ENCODE measurements around the gene ZNF879.

ZNF879 gene

GRCh38 chr5:178989311-178989710 lies 34.3 kb upstream of the ZNF879 start:
- H3K79me1 ChIP-seq (ENCODE audit: low read depth, low read length), result peaks cover 2% of the 10 kb centered on the region
- H2AFZ ChIP-seq (ENCODE audit: low read length), result no peak overlapping the region

DNA sequence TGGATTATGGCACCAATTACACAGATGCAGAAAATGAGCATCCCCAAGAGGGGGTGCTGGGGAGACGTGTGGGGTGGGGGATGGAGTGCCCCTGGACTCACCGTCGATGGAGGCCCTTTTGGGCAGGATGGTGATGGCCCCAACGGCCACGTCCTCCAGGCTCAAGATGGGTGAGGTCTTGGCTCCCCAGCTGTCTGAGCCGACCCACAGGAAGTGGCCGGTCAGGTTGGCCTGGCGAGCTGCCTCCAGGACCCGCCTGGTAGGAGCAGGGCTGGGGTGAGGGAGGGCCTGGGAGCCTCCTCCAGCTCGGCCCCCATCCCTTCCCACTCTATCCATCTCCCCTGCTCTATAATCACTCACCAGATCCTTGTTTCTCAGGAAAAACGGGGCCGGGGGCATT lies 33.1 kb upstream of the ZNF879 start:
- H3K4me1 ChIP-seq (ENCODE audit: control insufficient read depth in 2 of 2, insufficient read depth in 1 of 2, low read depth in 1 of 2, low read length in 2 of 2), result peaks cover 0 to 1% of the 10 kb centered on the region in 2 donors
- no peak overlapping the region for H3K14ac ChIP-seq (ENCODE audit: low read length)
- H3K4me2 ChIP-seq (ENCODE audit: insufficient read depth, low read length, poor library complexity, severe bottlenecking), result no peak overlapping the region
- H3K27ac ChIP-seq (replicated peaks; ENCODE audit: low read length), result no peak overlapping the region
- H2BK5ac ChIP-seq (ENCODE audit: low read length), result no peak overlapping the region
- no peak overlapping the region for H3K4ac ChIP-seq (ENCODE audit: low read length)
- H2BK15ac ChIP-seq (ENCODE audit: low read length), result no peak overlapping the region
- H3K23ac ChIP-seq (ENCODE audit: low read depth, low read length, poor library complexity), result no peak overlapping the region
- H3K36me3 ChIP-seq (replicated peaks in 1 of 2; ENCODE audit: control insufficient read depth in 2 of 2, insufficient read depth in 2 of 2, low read length in 2 of 2), result no peaks in the 10 kb centered on the region
- no peak overlapping the region for H4K91ac ChIP-seq (ENCODE audit: low read depth, low read length, poor library complexity)
- no CpG with 5 or more reads among the region's 12 CpGs for WGBS, 2 donors (ENCODE audit: extremely low coverage in 2 of 2, insufficient read length in 2 of 2, insufficient replicate concordance in 1 of 2)
- no peak overlapping the region for H2BK12ac ChIP-seq (ENCODE audit: low read length)
- DNase-seq (ENCODE audit: low spot score), result no peak
- peaks cover 6 to 30% (median 25%) of the 10 kb centered on the region in 3 experiments for H3K27me3 ChIP-seq (ENCODE audit: control insufficient read depth in 3 of 3, insufficient read depth in 3 of 3, low read depth in 1 of 3, low read length in 3 of 3)
- no peak overlapping the region for H2AK5ac ChIP-seq (ENCODE audit: low read depth, low read length)
- H3K9me3 ChIP-seq (replicated peaks in 1 of 2; ENCODE audit: control insufficient read depth in 2 of 2, insufficient read depth in 1 of 2, low read depth in 1 of 2, low read length in 2 of 2), result peaks cover 37% of the 10 kb centered on the region in 2 donors
- H2BK120ac ChIP-seq (ENCODE audit: low read depth, low read length), result no peak overlapping the region
- H4K8ac ChIP-seq (ENCODE audit: low read depth, low read length), result no peak overlapping the region
- no peak overlapping the region for H3K4me3 ChIP-seq (ENCODE audit: low read length in 2 of 2)
- H3K9ac ChIP-seq (ENCODE audit: low read depth, low read length, poor library complexity), result no peak overlapping the region
- H3K79me1 ChIP-seq (ENCODE audit: low read depth, low read length), result peaks cover 2% of the 10 kb centered on the region
- no peak overlapping the region for H2AFZ ChIP-seq (ENCODE audit: low read length)
- H3K18ac ChIP-seq (ENCODE audit: low read length), result no peak overlapping the region

More at GRCh38 chr5:178989311-178989710, 34.3 kb upstream of the ZNF879 start:
- H3K14ac ChIP-seq (ENCODE audit: low read length), result no peak overlapping the region
- peaks cover 0 to 1% of the 10 kb centered on the region in 2 donors for H3K4me1 ChIP-seq (ENCODE audit: control insufficient read depth in 2 of 2, insufficient read depth in 1 of 2, low read depth in 1 of 2, low read length in 2 of 2)
- H3K4ac ChIP-seq (ENCODE audit: low read length), result no peak overlapping the region
- no peak overlapping the region for H3K4me2 ChIP-seq (ENCODE audit: insufficient read depth, low read length, poor library complexity, severe bottlenecking)
- WGBS, 2 donors (ENCODE audit: extremely low coverage in 2 of 2, insufficient read length in 2 of 2, insufficient replicate concordance in 1 of 2), result no CpG with 5 or more reads among the region's 7 CpGs
- no peak overlapping the region for H3K9ac ChIP-seq (ENCODE audit: low read depth, low read length, poor library complexity)
- H3K9me3 ChIP-seq (replicated peaks in 1 of 2; ENCODE audit: control insufficient read depth in 2 of 2, insufficient read depth in 1 of 2, low read depth in 1 of 2, low read length in 2 of 2), result peaks cover 37 to 43% of the 10 kb centered on the region in 2 donors
- H4K91ac ChIP-seq (ENCODE audit: low read depth, low read length, poor library complexity), result no peak overlapping the region
- no peak overlapping the region for H2AK5ac ChIP-seq (ENCODE audit: low read depth, low read length)
- no peak overlapping the region for H3K27ac ChIP-seq (replicated peaks; ENCODE audit: low read length)
- H3K27me3 ChIP-seq (ENCODE audit: control insufficient read depth in 3 of 3, insufficient read depth in 3 of 3, low read depth in 1 of 3, low read length in 3 of 3), result peaks cover 5 to 21% (median 14%) of the 10 kb centered on the region in 3 experiments
- no peak overlapping the region for H3K18ac ChIP-seq (ENCODE audit: low read length)
- H2BK15ac ChIP-seq (ENCODE audit: low read length), result no peak overlapping the region
- H3K23ac ChIP-seq (ENCODE audit: low read depth, low read length, poor library complexity), result no peak overlapping the region
- H2BK5ac ChIP-seq (ENCODE audit: low read length), result no peak overlapping the region
- no peak overlapping the region for H3K4me3 ChIP-seq (ENCODE audit: low read length in 2 of 2)
- DNase-seq (ENCODE audit: low spot score), result no peak
- no peak overlapping the region for H2BK120ac ChIP-seq (ENCODE audit: low read depth, low read length)
- H2BK12ac ChIP-seq (ENCODE audit: low read length), result no peak overlapping the region
- no peaks in the 10 kb centered on the region for H3K36me3 ChIP-seq (replicated peaks in 1 of 2; ENCODE audit: control insufficient read depth in 2 of 2, insufficient read depth in 2 of 2, low read length in 2 of 2)
- no peak overlapping the region for H4K8ac ChIP-seq (ENCODE audit: low read depth, low read length)

- H2BK12ac ChIP-seq (ENCODE audit: low read length), result no peak overlapping the region
- H3K23ac ChIP-seq (ENCODE audit: low read depth, low read length, poor library complexity), result no peak overlapping the region
- no peak overlapping the region for H2AK5ac ChIP-seq (ENCODE audit: low read depth, low read length)
- no CpG with 5 or more reads among the region's 28 CpGs for WGBS, 2 donors (ENCODE audit: extremely low coverage in 2 of 2, insufficient read length in 2 of 2, insufficient replicate concordance in 1 of 2)
- no peak overlapping the region for H2BK15ac ChIP-seq (ENCODE audit: low read length)
- no peak overlapping the region for H3K27ac ChIP-seq (replicated peaks; ENCODE audit: low read length)
- no peak for DNase-seq (ENCODE audit: low spot score)
- H2BK5ac ChIP-seq (ENCODE audit: low read length), result no peak overlapping the region
- no peak overlapping the region for H3K18ac ChIP-seq (ENCODE audit: low read length)
- H3K9ac ChIP-seq (ENCODE audit: low read depth, low read length, poor library complexity), result peak overlapping the region; percentile 50
- peak overlapping the region; percentile 27 for H3K14ac ChIP-seq (ENCODE audit: low read length)
- H4K8ac ChIP-seq (ENCODE audit: low read depth, low read length), result no peak overlapping the region
- H3K4me1 ChIP-seq (ENCODE audit: control insufficient read depth in 2 of 2, insufficient read depth in 1 of 2, low read depth in 1 of 2, low read length in 2 of 2), result peaks cover 0 to 1% of the 10 kb centered on the region in 2 donors
- no peaks in the 10 kb centered on the region for H3K36me3 ChIP-seq (replicated peaks in 1 of 2; ENCODE audit: control insufficient read depth in 2 of 2, insufficient read depth in 2 of 2, low read length in 2 of 2)
- peaks cover 6 to 39% (median 33%) of the 10 kb centered on the region in 3 experiments for H3K27me3 ChIP-seq (ENCODE audit: control insufficient read depth in 3 of 3, insufficient read depth in 3 of 3, low read depth in 1 of 3, low read length in 3 of 3)
- H3K4me3 ChIP-seq (ENCODE audit: low read length in 2 of 2), result peak overlapping the region in 1 of 2 donors; percentile 48
- H3K4ac ChIP-seq (ENCODE audit: low read length), result no peak overlapping the region
- H3K4me2 ChIP-seq (ENCODE audit: insufficient read depth, low read length, poor library complexity, severe bottlenecking), result no peak overlapping the region
- peaks cover 28 to 31% of the 10 kb centered on the region in 2 donors for H3K9me3 ChIP-seq (replicated peaks in 1 of 2; ENCODE audit: control insufficient read depth in 2 of 2, insufficient read depth in 1 of 2, low read depth in 1 of 2, low read length in 2 of 2)
- H2AFZ ChIP-seq (ENCODE audit: low read length), result no peak overlapping the region
- H4K91ac ChIP-seq (ENCODE audit: low read depth, low read length, poor library complexity), result no peak overlapping the region
- H3K79me1 ChIP-seq (ENCODE audit: low read depth, low read length), result peaks cover 2% of the 10 kb centered on the region
- H2BK120ac ChIP-seq (ENCODE audit: low read depth, low read length), result no peak overlapping the region
Observed at GRCh38 chr5:178991190-178992145, 32.1 kb upstream of the ZNF879 start.

- Histone ChIP-seq H3K14ac (ENCODE audit: low read length) (no peak overlapping the region), H2BK12ac (ENCODE audit: low read length) (no peak overlapping the region), H2AK5ac (ENCODE audit: low read depth, low read length) (no peak overlapping the region), H4K8ac (ENCODE audit: low read depth, low read length) (no peak overlapping the region), H2BK120ac (ENCODE audit: low read depth, low read length) (no peak overlapping the region), H3K23ac (ENCODE audit: low read depth, low read length, poor library complexity) (no peak overlapping the region), H3K36me3 (replicated peaks in 1 of 2; ENCODE audit: control insufficient read depth in 2 of 2, insufficient read depth in 2 of 2, low read length in 2 of 2) (no peaks in the 10 kb centered on the region), H3K18ac (ENCODE audit: low read length) (no peak overlapping the region), H3K79me1 (ENCODE audit: low read depth, low read length) (peaks cover 2% of the 10 kb centered on the region), H3K9ac (ENCODE audit: low read depth, low read length, poor library complexity) (peak overlapping the region; percentile 50), H3K9me3 (replicated peaks in 1 of 2; ENCODE audit: control insufficient read depth in 2 of 2, insufficient read depth in 1 of 2, low read depth in 1 of 2, low read length in 2 of 2) (peaks cover 20 to 22% of the 10 kb centered on the region in 2 donors), H3K27ac (replicated peaks; ENCODE audit: low read length) (no peak overlapping the region), H3K4me3 (ENCODE audit: low read length in 2 of 2) (no peak overlapping the region), H3K27me3 (ENCODE audit: control insufficient read depth in 3 of 3, insufficient read depth in 3 of 3, low read depth in 1 of 3, low read length in 3 of 3) (peaks cover 6 to 49% (median 33%) of the 10 kb centered on the region in 3 experiments), H2BK5ac (ENCODE audit: low read length) (no peak overlapping the region), H3K4me1 (ENCODE audit: control insufficient read depth in 2 of 2, insufficient read depth in 1 of 2, low read depth in 1 of 2, low read length in 2 of 2) (peaks cover 0 to 1% of the 10 kb centered on the region in 2 donors), H4K91ac (ENCODE audit: low read depth, low read length, poor library complexity) (no peak overlapping the region), H2BK15ac (ENCODE audit: low read length) (no peak overlapping the region), H3K4me2 (ENCODE audit: insufficient read depth, low read length, poor library complexity, severe bottlenecking) (no peak overlapping the region), H3K4ac (ENCODE audit: low read length) (no peak overlapping the region), H2AFZ (ENCODE audit: low read length) (no peak overlapping the region)
- no peak for DNase-seq (ENCODE audit: low spot score)
- no CpG with 5 or more reads among the region's 9 CpGs for WGBS, 2 donors (ENCODE audit: extremely low coverage in 2 of 2, insufficient read length in 2 of 2, insufficient replicate concordance in 1 of 2)
Observed at GRCh38 chr5:178992291-178992895, 31.2 kb upstream of the ZNF879 start.
